HepG2 (cell line): ENCODE results near the gene CYP4B1. TPM values are rescaled to one million over a fixed set of nuclear protein-coding genes. Genes with fewer than 3 reads are reported as not detected.

ENCODE experiments used
- ATAC-seq: fragments of 200-7000 bp; cut with Tn5 transposase; 3 replicates; pipeline ENCODE4 v1.9.1; 2020; ENCODE audit warnings: mild to moderate bottlenecking, moderate library complexity
- BruUV-seq: library from RNA; stranded (reverse); fragments of 400-500 nt; replicated peaks from 2 replicates; lab custom pipeline; 2021; lab: Mats Ljungman, UMichigan
- CTCF ChIA-PET: fragments of 300-600 bp; formaldehyde crosslinking; extraction: SDS; loops from one replicate; lab custom pipeline; 2021; ENCODE audit warnings: low total read pairs, inconsistent platforms, low intra/inter-chr PET ratio; lab: Yijun Ruan, JAX
- POLR2A ChIA-PET: fragments of 350-600 bp; sonication (Branson Sonifier 250); formaldehyde crosslinking; loops from one replicate; lab custom pipeline; 2020; ENCODE audit warnings: antibody characterized with exemption, inconsistent platforms; lab: Yijun Ruan, JAX
- DNase-seq: peaks from one replicate; pipeline ENCODE4 v3.0.0-alpha.2; 2015; ENCODE audit warnings: low spot score
- FAIRE-seq: peaks from 3 replicates; lab custom pipeline; 2011; peaks lifted over from hg19 to GRCh38; lab: Jason Lieb, UNC
- H2AFZ ChIP-seq: one replicate; pipeline ENCODE4 v1.6.1; 2011; ENCODE audit warnings: low read length, inconsistent platforms
- H3K27ac ChIP-seq: fragments of 300-600 bp; 3 replicates; pipeline ENCODE4 v1.8.0; 2011; ENCODE audit warnings: mixed run types, mild to moderate bottlenecking, mixed read lengths, low read length, inconsistent platforms; ENCODE audit not compliant: insufficient read depth; ENCODE audit errors: extremely low read length
- H3K27me3 ChIP-seq, 2 experiments: fragments of 200-600 bp in 1 of 2; 2 replicates in 1 of 2; 3 replicates in 1 of 2; pipeline versions ENCODE4 v1.6.0 to v1.8.0; 2011; ENCODE audit warnings: low read length in 2 of 2, mild to moderate bottlenecking in 2 of 2, moderate library complexity in 2 of 2, inconsistent platforms in 1 of 2; ENCODE audit not compliant: insufficient read depth in 2 of 2, control insufficient read depth in 1 of 2
- H3K36me3 ChIP-seq, 2 experiments: fragments of 200-600 bp in 1 of 2; replicated peaks in 1 of 2; 2 replicates in 1 of 2; 3 replicates in 1 of 2; pipeline versions ENCODE4 v1.5.1 to v1.8.0; 2011; ENCODE audit warnings: low read length in 2 of 2, inconsistent platforms in 1 of 2; ENCODE audit not compliant: insufficient read depth in 2 of 2, control insufficient read depth in 1 of 2
- H3K4me1 ChIP-seq: 2 replicates; pipeline ENCODE4 v1.5.1; 2012; ENCODE audit warnings: low read length, inconsistent platforms; ENCODE audit not compliant: insufficient read depth
- H3K4me2 ChIP-seq: 2 replicates; pipeline ENCODE4 v1.6.0; 2011; ENCODE audit warnings: low read depth, low read length, inconsistent platforms
- H3K4me3 ChIP-seq, 3 experiments: fragments of 200-600 bp in 1 of 3; sonication (generic), shearing (Covaris generic) in 1 of 3; replicated peaks in 1 of 3; 2 replicates each; pipeline ENCODE4 v1.5.1; 2011 to 2016; ENCODE audit warnings: low read length in 3 of 3, inconsistent platforms in 2 of 3, low read depth in 2 of 3, mild to moderate bottlenecking in 2 of 3, control low read depth in 1 of 3, mixed read lengths in 1 of 3; ENCODE audit not compliant: insufficient read depth in 1 of 3
- H3K79me2 ChIP-seq: one replicate; pipeline ENCODE4 v1.6.1; 2011; ENCODE audit warnings: low read length, inconsistent platforms; ENCODE audit not compliant: insufficient read depth
- H3K9ac ChIP-seq: 2 replicates; pipeline ENCODE4 v1.6.0; 2011; ENCODE audit warnings: mild to moderate bottlenecking, low read depth, low read length, inconsistent platforms; ENCODE audit not compliant: insufficient read depth
- H3K9me3 ChIP-seq: 2 replicates; pipeline ENCODE4 v1.5.1; 2012; ENCODE audit warnings: mild to moderate bottlenecking, low read length
- H4K20me1 ChIP-seq: 2 replicates; pipeline ENCODE4 v1.6.0; 2011; ENCODE audit warnings: inconsistent platforms, mild to moderate bottlenecking, low read length, moderate library complexity; ENCODE audit not compliant: insufficient read depth
- CHCHD3 ChIP-seq: sonication (generic); formaldehyde crosslinking; IDR thresholded peaks from 2 replicates; pipeline ENCODE4 v1.8.0; 2022; ENCODE audit warnings: mild to moderate bottlenecking, missing genetic modification reagents, moderate library complexity
- FLYWCH1 ChIP-seq: sonication (generic); formaldehyde crosslinking; IDR thresholded peaks from 2 replicates; pipeline ENCODE4 v1.8.1; 2023; ENCODE audit warnings: mild to moderate bottlenecking, missing genetic modification reagents
- FOXK2 ChIP-seq: fragments of 450-650 bp; IDR thresholded peaks from 2 replicates; pipeline ENCODE4 v1.6.1; 2016
- IKZF4 ChIP-seq: sonication (generic); formaldehyde crosslinking; IDR thresholded peaks from 2 replicates; pipeline ENCODE4 v1.5.1; 2020; ENCODE audit warnings: borderline replicate concordance, mild to moderate bottlenecking, low read depth, missing genetic modification reagents; ENCODE audit errors: not compliant biosample characterization
- MTF2 ChIP-seq: sonication (generic); formaldehyde crosslinking; IDR thresholded peaks from 2 replicates; pipeline ENCODE4 v1.5.0; 2020; ENCODE audit warnings: missing genetic modification reagents, borderline replicate concordance
- RXRA ChIP-seq: sonication (generic); formaldehyde crosslinking; IDR thresholded peaks from 2 replicates; pipeline ENCODE4 v1.5.1; 2020; ENCODE audit warnings: missing genetic modification reagents
- ZBTB40 ChIP-seq, 2 experiments: fragments of 450-650 bp in 1 of 2; sonication (generic) in 1 of 2; formaldehyde crosslinking in 1 of 2; IDR thresholded peaks; 2 replicates each; pipeline versions ENCODE4 v1.6.1 to v1.8.0; 2016 to 2022; ENCODE audit warnings: antibody characterized with exemption in 1 of 2, mild to moderate bottlenecking in 1 of 2, missing genetic modification reagents in 1 of 2
- ZFX ChIP-seq: sonication (generic); formaldehyde crosslinking; IDR thresholded peaks from 2 replicates; pipeline ENCODE4 v1.4.0; 2020; ENCODE audit warnings: mild to moderate bottlenecking, low read depth, missing genetic modification reagents, moderate library complexity
- ZSCAN30 ChIP-seq: sonication (generic); formaldehyde crosslinking; IDR thresholded peaks from 2 replicates; pipeline ENCODE4 v1.5.0; 2020; ENCODE audit warnings: mild to moderate bottlenecking, missing genetic modification reagents
- WGBS: methylation state at CpG from one replicate; pipeline ENCODE4 v1.1.6; 2017; ENCODE audit warnings: low lambda C conversion rate; 5-methylcytosine and 5-hydroxymethylcytosine counted together
- in situ Hi-C: cut with HindIII; loops from 2 replicates; pipeline ENCODE4 v1.10.0; 2017; ENCODE audit warnings: low pct_unique_long_range_greater_than_20kb; ENCODE audit not compliant: extremely low pct_ligation_motif_present
- intact Hi-C: fragments of 100-400 bp; cut with micrococcal nuclease; formaldehyde crosslinking; loops from one replicate; pipeline ENCODE4 v1.10.0; 2022; ENCODE audit not compliant: unreplicated experiment
- polyA plus RNA-seq, 8 experiments: library from polyadenylated mRNA; depleted of rRNA in 3 of 8; stranded (reverse) in 7 of 8; unstranded in 1 of 8; fragments of >200 nt; fragmentation: Illumina TruSeq in 4 of 8; extraction: Trizol in 4 of 8; gene quantifications; 2 replicates each; pipeline versions ENCODE4 v1.2.1 to v1.2.3, GENCODE V29; 2011 to 2016; ENCODE audit warnings: low read depth in 4 of 8, missing spikeins in 1 of 8, mixed read lengths in 1 of 8; ENCODE audit not compliant: insufficient read depth in 1 of 8
- total RNA-seq, 5 experiments: library from RNA; depleted of rRNA; stranded (reverse); fragments of >200 nt; fragmentation: Illumina TruSeq; extraction: Trizol; gene quantifications; 2 replicates each; pipeline ENCODE4 v1.2.3, GENCODE V29; 2016; ENCODE audit warnings: low read depth in 1 of 5
- TF ChIP-seq, protein P1 (sequence below): sonication (generic); formaldehyde crosslinking; IDR thresholded peaks from 2 replicates; pipeline ENCODE4 v1.8.0; 2022; ENCODE audit warnings: missing genetic modification reagents, mild to moderate bottlenecking, moderate library complexity, borderline replicate concordance

CYP4B1 gene
- total and polyA plus RNA-seq, 2 of the 13 experiments (the other 11 are each of a cell fraction or from before 2014, with no cell fraction given), result 0.03 TPM; not detected in 1

DNA sequence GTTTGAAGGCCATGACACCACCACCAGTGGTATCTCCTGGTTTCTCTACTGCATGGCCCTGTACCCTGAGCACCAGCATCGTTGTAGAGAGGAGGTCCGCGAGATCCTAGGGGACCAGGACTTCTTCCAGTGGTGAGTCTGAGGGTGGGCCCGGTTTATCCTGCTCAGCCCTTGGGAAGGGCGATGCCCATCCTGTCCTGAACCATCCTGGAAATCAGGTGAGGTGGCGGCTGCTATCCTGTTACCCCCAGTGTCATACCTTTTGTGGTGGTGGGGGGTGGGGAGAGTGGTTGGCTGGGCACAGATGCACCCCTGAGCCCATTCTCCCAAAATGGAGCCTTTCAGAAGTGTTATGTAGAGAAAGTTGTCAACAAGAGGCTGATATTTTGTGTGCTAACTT lies 16.3 kb downstream of the CYP4B1 start (continued):
- TF ChIP-seq ZSCAN30 (CRISPR knock-in tag), result no peak

DNA sequence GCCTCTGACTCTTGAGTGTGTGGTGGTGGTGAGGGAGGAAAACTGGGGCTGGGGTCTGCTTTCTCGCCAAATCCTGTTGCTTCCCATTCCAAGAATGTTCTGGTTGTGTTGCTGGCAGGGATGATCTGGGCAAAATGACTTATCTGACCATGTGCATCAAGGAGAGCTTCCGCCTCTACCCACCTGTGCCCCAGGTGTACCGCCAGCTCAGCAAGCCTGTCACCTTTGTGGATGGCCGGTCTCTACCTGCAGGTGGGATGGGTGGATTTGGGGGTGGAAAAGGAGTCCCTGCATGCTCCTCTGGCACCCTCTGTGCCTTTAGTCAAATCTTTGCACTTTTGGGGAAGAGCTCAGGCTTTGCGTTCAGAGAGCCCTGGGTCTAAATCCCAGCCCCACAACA lies 18.1 kb downstream of the CYP4B1 start:
- H3K36me3 ChIP-seq, result no peaks in the 10 kb centered on the region
- 82% methylated on average over 1 of the region's 5 CpGs for WGBS
- no peak overlapping the region for H3K4me2 ChIP-seq
- no peak overlapping the region for H3K4me3 ChIP-seq
- no peak overlapping the region for H3K27ac ChIP-seq
- POLR2A ChIA-PET, result no interaction called here
- H3K9me3 ChIP-seq, result no peaks in the 10 kb centered on the region
- no peaks in the 10 kb centered on the region for H3K79me2 ChIP-seq
- ATAC-seq (no peak), FAIRE-seq (no peak), DNase-seq (no peak)
- H3K27me3 ChIP-seq, result peaks cover 0 to 3% of the 10 kb centered on the region in 2 experiments; a peak in 1 of 5 replicates
- no peak overlapping the region for H2AFZ ChIP-seq
- in situ Hi-C loops, result no loop called here
- H4K20me1 ChIP-seq, result no peaks in the 10 kb centered on the region
- no peaks in the 10 kb centered on the region for H3K4me1 ChIP-seq
- CTCF ChIA-PET, result no interaction called here
- intact Hi-C loops, result no loop called here
- H3K9ac ChIP-seq, result no peak overlapping the region
- BruUV-seq, result no TSS peak
- no peak for TF ChIP-seq ZFX (CRISPR knock-in tag)
- no peak for TF ChIP-seq FLYWCH1
- no peak for TF ChIP-seq MTF2 (CRISPR knock-in tag)
- no peak for TF ChIP-seq IKZF4 (CRISPR knock-in tag)
- TF ChIP-seq, protein P1, sequence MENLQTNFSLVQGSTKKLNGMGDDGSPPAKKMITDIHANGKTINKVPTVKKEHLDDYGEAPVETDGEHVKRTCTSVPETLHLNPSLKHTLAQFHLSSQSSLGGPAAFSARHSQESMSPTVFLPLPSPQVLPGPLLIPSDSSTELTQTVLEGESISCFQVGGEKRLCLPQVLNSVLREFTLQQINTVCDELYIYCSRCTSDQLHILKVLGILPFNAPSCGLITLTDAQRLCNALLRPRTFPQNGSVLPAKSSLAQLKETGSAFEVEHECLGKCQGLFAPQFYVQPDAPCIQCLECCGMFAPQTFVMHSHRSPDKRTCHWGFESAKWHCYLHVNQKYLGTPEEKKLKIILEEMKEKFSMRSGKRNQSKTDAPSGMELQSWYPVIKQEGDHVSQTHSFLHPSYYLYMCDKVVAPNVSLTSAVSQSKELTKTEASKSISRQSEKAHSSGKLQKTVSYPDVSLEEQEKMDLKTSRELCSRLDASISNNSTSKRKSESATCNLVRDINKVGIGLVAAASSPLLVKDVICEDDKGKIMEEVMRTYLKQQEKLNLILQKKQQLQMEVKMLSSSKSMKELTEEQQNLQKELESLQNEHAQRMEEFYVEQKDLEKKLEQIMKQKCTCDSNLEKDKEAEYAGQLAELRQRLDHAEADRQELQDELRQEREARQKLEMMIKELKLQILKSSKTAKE (CRISPR knock-in tag), result no peak
- TF ChIP-seq CHCHD3 (CRISPR knock-in tag), result no peak
- no peak for TF ChIP-seq RXRA (CRISPR knock-in tag)
- no peak for TF ChIP-seq FOXK2
- no peak for TF ChIP-seq ZBTB40 (IDR thresholded peaks at IDR 0.05)
- TF ChIP-seq ZBTB40 (CRISPR knock-in tag; IDR thresholded peaks at IDR 0.05), result no peak
- TF ChIP-seq, all 625 proteins: peak for 0
